Cardiac fibroblast (primary cell): ENCODE data around the gene SIN3A.

Experiments
- DNase-seq, 2 donors: peaks; one replicate each; pipeline versions ENCODE4 v3.0.0 to v3.0.0-alpha.2; 2010; ENCODE audit warnings: low read depth in 2 of 2
- H3K4me3 ChIP-seq, 2 donors: replicated peaks in 1 of 2; 1 replicate in 1 of 2; 2 replicates in 1 of 2; pipeline ENCODE4 v1.5.1; 2011; ENCODE audit warnings: low read depth in 2 of 2, low read length in 2 of 2, mild to moderate bottlenecking in 2 of 2, moderate library complexity in 1 of 2
- CTCF ChIP-seq: IDR thresholded peaks from one replicate; pipeline ENCODE4 v1.5.1; 2011; ENCODE audit warnings: low read depth, mild to moderate bottlenecking, low read length, inconsistent platforms

The SIN3A gene

GRCh38 chr15:75454471-75455378, 3.2 kb upstream of the SIN3A start:
- no peak for DNase-seq
- TF ChIP-seq CTCF: no peak
- peak overlapping the region; percentile 87 to 94 for H3K4me3 ChIP-seq

- DNase-seq: peak; percentile 100
- H3K4me3 ChIP-seq: peak overlapping the region; percentile 87 to 94
- TF ChIP-seq CTCF: no peak
Observed at GRCh38 chr15:75453703-75454470, 2.4 kb upstream of the SIN3A start.

- no peak for TF ChIP-seq CTCF
- DNase-seq: peak; percentile 22 to 28
Observed at GRCh38 chr15:75452865-75453702, 1.6 kb upstream of the SIN3A start.

DNA sequence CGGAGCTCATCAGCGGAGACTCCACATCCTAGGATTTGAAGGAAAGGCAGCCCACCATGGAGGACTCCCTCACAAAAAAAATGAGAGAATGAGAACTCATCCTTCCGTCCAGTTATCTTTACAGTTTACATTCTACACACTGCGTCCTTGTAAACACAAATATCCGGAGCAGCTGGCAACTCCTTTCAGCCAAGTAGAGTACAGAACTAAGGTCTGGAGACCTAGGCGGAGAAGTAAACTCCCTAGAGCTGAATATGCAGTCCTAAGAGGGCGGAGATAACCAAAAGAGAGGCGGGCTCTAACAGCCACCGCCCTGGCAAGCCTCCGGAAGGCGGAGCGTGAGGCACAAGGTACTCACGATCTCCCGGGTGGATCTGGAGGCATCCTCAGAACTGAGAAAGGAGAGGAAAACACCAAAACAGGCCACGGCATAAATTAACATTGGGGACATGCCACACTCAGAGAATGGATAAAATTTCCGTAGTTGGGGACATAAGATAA, 924 bp upstream of the SIN3A start:
- TF ChIP-seq CTCF: no peak
- peak; percentile 84 to 85 for DNase-seq
- H3K4me3 ChIP-seq: peak overlapping the region; percentile 60 to 65

More at GRCh38 chr15:75452865-75453702, 1.6 kb upstream of the SIN3A start:
- H3K4me3 ChIP-seq: peak overlapping the region; percentile 60 to 65

GRCh38 chr15:75451202-75451673, 252 bp downstream of the SIN3A start:
- H3K4me3 ChIP-seq: peak overlapping the region; percentile 96 to 98
- no peak for TF ChIP-seq CTCF

More at GRCh38 chr15:75451202-75451673, 252 bp downstream of the SIN3A start:
- DNase-seq: no peak
